KOPT-K1 (cell line): Measurements from ENCODE around the gene CLNK.
"Not testable (repeated sequence)": the region's sequence is repeated elsewhere in the genome, so short reads cannot be mapped to it uniquely, and the experiment has no call there.

Experiments used
- H3K27ac ChIP-seq: fragments of 200-600 bp; sonication (generic); 2 replicates; pipeline ENCODE4 v1.5.1; 2016; ENCODE audit warnings: antibody characterized with exemption, mild to moderate bottlenecking, low read depth, low read length; ENCODE audit not compliant: poor library complexity, severe bottlenecking
- H3K36me3 ChIP-seq: fragments of 200-600 bp; sonication (generic); 2 replicates; pipeline ENCODE4 v1.5.1; 2017; ENCODE audit warnings: antibody characterized with exemption, mild to moderate bottlenecking, low read length, moderate library complexity; ENCODE audit not compliant: insufficient read depth
- H3K9me3 ChIP-seq: fragments of 200-600 bp; sonication (generic); 2 replicates; pipeline ENCODE4 v1.5.1; 2017; ENCODE audit warnings: antibody characterized with exemption, low read length, mild to moderate bottlenecking; ENCODE audit not compliant: insufficient read depth, poor library complexity, severe bottlenecking

The CLNK gene

GRCh38 chr4:10575414-10575813 lies 109.2 kb downstream of the CLNK start:
- H3K27ac ChIP-seq, result no peak overlapping the region
- no peaks in the 10 kb centered on the region for H3K9me3 ChIP-seq

GRCh38 chr4:10574553-10574952 lies 110.0 kb downstream of the CLNK start:
- not testable (repeated sequence) for H3K27ac ChIP-seq, H3K9me3 ChIP-seq, H3K36me3 ChIP-seq

More at GRCh38 chr4:10575414-10575813, 109.2 kb downstream of the CLNK start:
- H3K36me3 ChIP-seq, result no peaks in the 10 kb centered on the region

- H3K9me3 ChIP-seq, result no peaks in the 10 kb centered on the region
These were observed 112.7 kb downstream of the CLNK start for GRCh38 chr4:10571909-10572308.

GRCh38 chr4:10569491-10569890 lies 115.1 kb downstream of the CLNK start:
- H3K36me3 ChIP-seq, result no peaks in the 10 kb centered on the region
- no peak overlapping the region for H3K27ac ChIP-seq
- H3K9me3 ChIP-seq, result no peaks in the 10 kb centered on the region

More at GRCh38 chr4:10571909-10572308, 112.7 kb downstream of the CLNK start:
- Histone ChIP-seq H3K27ac (no peak overlapping the region), H3K36me3 (no peaks in the 10 kb centered on the region)

- no peaks in the 10 kb centered on the region for H3K36me3 ChIP-seq
- no peaks in the 10 kb centered on the region for H3K9me3 ChIP-seq
- no peak overlapping the region for H3K27ac ChIP-seq
These were observed 116.8 kb downstream of the CLNK start for GRCh38 chr4:10567766-10568165.

- Histone ChIP-seq H3K27ac (no peak overlapping the region), H3K36me3 (no peaks in the 10 kb centered on the region), H3K9me3 (no peaks in the 10 kb centered on the region)
These were observed 119.3 kb downstream of the CLNK start for GRCh38 chr4:10565166-10565780.

- Histone ChIP-seq H3K9me3 (no peaks in the 10 kb centered on the region), H3K27ac (no peak overlapping the region), H3K36me3 (no peaks in the 10 kb centered on the region)
These were observed 129.9 kb downstream of the CLNK start for GRCh38 chr4:10554694-10555093.

GRCh38 chr4:10554121-10554520 lies 130.4 kb downstream of the CLNK start:
- Histone ChIP-seq H3K36me3 (no peaks in the 10 kb centered on the region), H3K27ac (no peak overlapping the region), H3K9me3 (no peaks in the 10 kb centered on the region)

GRCh38 chr4:10552591-10553280 lies 131.8 kb downstream of the CLNK start:
- H3K36me3 ChIP-seq, result no peaks in the 10 kb centered on the region
- no peak overlapping the region for H3K27ac ChIP-seq
- no peaks in the 10 kb centered on the region for H3K9me3 ChIP-seq

- Histone ChIP-seq H3K27ac (no peak overlapping the region), H3K9me3 (no peaks in the 10 kb centered on the region), H3K36me3 (no peaks in the 10 kb centered on the region)
These were observed 148.7 kb downstream of the CLNK start for GRCh38 chr4:10535912-10536311.

GRCh38 chr4:10534820-10535219 lies 149.7 kb downstream of the CLNK start:
- H3K36me3 ChIP-seq, result no peaks in the 10 kb centered on the region
- no peak overlapping the region for H3K27ac ChIP-seq
- no peaks in the 10 kb centered on the region for H3K9me3 ChIP-seq

- H3K9me3 ChIP-seq, result no peaks in the 10 kb centered on the region
- H3K27ac ChIP-seq, result no peak overlapping the region
- no peaks in the 10 kb centered on the region for H3K36me3 ChIP-seq
These were observed 152.4 kb downstream of the CLNK start for GRCh38 chr4:10532155-10532554.

GRCh38 chr4:10530137-10530786 lies 154.3 kb downstream of the CLNK start:
- no peak overlapping the region for H3K27ac ChIP-seq
- no peaks in the 10 kb centered on the region for H3K9me3 ChIP-seq
- H3K36me3 ChIP-seq, result no peaks in the 10 kb centered on the region

GRCh38 chr4:10529291-10530136 lies 155.1 kb downstream of the CLNK start:
- H3K9me3 ChIP-seq, result no peaks in the 10 kb centered on the region
- H3K27ac ChIP-seq, result no peak overlapping the region
- no peaks in the 10 kb centered on the region for H3K36me3 ChIP-seq

- H3K9me3 ChIP-seq, result no peaks in the 10 kb centered on the region
- no peak overlapping the region for H3K27ac ChIP-seq
- H3K36me3 ChIP-seq, result no peaks in the 10 kb centered on the region
These were observed 157.1 kb downstream of the CLNK start for GRCh38 chr4:10527438-10527837.
